Activated T-cell treated with anti-CD3 and anti-CD28 coated beads for 48 hours (primary cell): ENCODE measurements around the gene AGPAT3.
A peak's percentile ranks its signal among the peaks of the same experiment; 100 is the strongest.
"Not testable (repeated sequence)": the region's sequence is repeated elsewhere in the genome, so short reads cannot be mapped to it uniquely, and the experiment has no call there.

Experiments used
- DNase-seq: peaks from one replicate; pipeline ENCODE4 v3.0.0-alpha.2; 2020; ENCODE audit warnings: low read depth

The AGPAT3 gene

DNA sequence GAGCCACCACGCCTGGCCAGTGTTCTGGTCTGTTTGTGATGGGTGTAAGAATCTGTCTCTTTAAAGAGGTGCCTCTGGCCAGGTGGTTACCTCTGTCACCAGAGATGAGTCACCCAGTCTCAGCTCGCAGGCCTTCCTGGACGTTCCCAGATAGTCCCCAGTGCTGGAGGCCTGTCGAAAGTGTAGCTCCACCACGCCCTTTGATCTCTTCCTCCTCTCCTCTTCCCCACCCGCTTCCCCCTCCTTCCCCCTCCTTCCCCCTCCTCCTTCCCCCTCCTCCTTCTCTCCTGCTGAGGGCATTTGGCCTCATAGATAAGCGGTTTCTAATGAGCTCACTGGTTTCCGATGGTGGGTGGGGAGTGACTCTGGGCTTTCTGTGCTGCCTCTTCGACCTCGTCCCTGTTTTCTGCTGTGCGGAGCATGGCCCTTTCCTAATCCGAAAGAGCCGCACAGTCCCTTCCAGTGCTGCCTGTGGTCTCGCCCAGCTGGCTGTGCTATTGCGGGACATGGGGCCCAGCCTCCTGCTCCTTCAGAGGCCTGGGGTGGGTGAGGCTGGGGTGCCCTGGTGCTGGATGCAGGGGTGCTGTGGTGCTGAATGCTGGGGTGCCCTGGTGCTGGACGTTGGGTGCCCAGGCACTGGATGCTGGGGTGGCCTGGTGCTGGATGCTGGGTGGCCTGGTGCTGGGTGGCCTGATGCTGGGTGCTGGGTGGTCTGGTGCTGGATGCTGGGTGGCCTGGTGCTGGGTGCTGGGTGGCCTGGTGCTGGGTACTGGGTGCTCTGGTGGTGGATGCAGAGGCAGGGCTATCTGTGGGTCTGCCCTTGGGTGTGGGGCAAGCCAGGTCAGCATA is 19.2 kb downstream of the AGPAT3 start:
- DNase-seq: no peak

DNA sequence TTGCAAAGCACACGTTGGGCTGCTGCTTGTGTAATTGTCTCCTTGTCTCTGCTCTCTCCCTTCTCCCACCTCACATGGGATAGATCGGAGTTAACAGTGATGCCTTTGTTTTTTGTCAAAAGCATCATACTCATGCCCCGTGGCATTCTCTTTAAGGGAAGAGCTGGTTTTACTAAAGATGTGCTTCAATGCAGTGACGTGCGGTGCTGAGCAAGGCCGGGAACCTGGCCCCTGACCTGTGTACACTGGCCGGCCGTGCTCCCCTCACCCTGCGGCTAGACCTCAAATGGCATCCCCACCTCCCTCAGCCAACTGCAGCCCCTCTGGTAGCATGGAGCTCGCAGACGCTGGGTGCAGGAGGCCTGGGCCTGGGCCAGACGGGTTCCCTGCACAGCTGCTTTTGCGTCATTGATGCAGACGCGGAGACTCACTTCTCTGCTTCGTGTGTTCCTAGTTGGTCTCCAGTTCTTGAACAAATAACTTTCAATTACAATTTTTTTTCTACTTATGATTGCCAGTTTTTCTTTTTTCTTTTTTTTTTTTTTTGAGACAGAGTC is 19.9 kb downstream of the AGPAT3 start:
- DNase-seq: no peak

GRCh38 chr21:43885721-43886120 is 20.7 kb downstream of the AGPAT3 start:
- no peak for DNase-seq

DNA sequence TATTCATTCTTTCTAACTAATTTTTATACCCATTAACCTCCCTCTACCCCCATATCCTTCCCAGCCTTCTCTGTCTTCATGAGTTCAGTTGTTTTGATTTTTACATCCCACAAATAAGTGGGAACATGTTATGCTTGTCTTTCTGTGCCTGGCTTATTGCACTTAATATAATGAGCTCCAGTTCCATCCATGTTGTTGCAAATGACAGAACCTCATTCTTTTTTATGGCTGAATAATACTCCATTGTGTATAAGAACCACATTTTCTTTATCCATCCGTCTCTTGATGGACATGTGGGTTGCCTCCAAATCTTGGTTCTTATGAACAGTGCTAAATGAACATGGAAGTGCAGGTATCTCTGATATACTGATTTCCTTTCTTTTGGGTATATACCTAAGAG is 21.5 kb downstream of the AGPAT3 start:
- no peak for DNase-seq

- DNase-seq: no peak
These were observed 24.0 kb downstream of the AGPAT3 start for GRCh38 chr21:43889069-43889468.

- no peak for DNase-seq
These were observed 25.0 kb downstream of the AGPAT3 start for GRCh38 chr21:43890042-43890441.

DNA sequence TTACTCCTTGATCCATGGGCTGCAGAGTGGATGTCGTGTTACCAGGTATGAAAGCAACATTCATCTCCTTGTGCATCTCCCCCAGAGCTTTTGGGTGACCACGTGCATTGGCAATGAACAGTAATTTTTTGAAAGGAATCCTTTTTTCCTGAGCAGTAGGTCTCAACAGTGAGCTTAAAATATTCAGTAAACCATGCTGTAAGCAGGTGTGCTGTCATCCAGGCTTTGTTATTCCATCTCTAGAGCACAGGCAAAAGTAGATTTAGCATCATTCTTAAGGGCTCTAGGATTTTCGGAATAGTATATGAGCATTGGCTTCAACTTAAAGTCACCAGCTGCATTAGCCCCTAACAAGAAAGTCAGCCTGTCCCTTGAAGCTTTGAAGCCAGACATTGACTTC is 27.3 kb downstream of the AGPAT3 start:
- DNase-seq: no peak

DNA sequence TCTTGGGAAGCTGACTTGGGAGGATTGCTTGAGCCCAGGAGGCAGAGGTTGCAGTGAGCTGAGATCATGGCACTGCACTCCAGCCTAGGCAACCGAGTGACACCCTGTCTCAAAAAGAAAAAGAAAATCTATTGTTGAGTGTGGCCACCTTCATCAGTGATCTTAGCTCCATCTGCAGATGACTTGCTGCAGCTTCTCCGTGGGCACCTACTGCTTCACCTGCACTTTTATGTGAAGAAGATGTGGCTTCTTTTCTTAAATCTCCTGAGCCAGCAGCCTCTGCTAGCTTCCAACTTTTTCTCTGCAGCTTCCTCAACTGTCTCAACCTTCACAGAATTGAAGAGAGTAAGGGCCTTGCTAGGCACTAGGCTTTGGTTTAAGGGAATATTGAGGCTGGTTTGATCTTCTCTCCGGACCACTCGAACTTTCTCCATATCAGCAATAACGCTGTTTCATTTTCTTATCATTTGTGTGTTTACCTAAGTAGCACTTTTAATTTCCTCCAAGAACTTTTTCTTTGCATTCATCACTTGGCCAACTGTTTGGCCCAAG is 28.0 kb downstream of the AGPAT3 start:
- DNase-seq: no peak

DNA sequence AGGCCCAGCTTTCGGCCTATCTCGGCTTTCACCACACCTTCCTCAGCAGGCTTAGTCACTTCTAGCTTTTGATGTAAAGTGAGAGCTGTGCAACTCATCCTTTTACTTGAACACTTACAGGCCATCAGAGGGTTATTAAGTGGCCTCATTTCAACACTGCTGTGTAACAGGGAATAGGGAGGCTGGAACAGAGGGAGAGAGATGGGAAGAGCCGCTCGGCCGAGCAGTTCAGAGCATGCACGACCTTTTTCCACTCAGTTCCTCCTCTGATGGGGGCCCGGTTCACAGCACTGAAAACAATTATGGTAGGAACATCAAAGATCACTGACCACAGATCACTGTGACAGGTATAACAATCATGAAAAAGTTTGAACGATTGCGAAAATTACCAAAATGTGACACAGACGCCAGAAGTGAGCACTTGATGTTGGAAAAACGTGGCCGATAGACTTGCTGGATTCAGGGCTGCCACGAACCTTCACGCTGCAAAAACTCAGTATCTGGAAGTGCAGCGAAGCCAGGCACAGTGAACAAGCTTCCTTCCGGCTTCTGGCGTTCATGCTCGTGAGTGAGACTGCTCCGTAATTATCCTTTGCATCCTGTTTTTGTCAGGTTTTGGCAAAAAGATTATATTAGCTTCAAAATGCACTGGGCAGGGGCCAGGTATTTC is 28.6 kb downstream of the AGPAT3 start:
- DNase-seq: peak; percentile 38

DNA sequence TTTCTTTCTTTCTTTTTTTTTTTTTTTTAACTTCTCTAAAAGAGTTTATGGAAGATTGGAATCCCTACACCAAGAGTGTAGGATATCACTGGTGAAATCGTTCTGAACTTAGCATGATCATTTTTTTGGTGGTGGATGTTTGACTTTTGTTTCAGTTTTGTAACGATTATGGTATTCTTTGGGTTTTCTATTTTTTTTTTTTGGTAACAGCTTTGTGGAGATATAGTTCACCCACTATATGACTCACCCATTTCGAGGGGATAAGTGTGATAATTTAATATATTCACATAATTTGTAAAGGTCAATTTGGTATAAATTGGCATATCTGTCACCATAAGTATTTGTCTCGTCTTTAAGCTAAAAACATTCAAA is 29.2 kb downstream of the AGPAT3 start:
- no peak for DNase-seq

DNA sequence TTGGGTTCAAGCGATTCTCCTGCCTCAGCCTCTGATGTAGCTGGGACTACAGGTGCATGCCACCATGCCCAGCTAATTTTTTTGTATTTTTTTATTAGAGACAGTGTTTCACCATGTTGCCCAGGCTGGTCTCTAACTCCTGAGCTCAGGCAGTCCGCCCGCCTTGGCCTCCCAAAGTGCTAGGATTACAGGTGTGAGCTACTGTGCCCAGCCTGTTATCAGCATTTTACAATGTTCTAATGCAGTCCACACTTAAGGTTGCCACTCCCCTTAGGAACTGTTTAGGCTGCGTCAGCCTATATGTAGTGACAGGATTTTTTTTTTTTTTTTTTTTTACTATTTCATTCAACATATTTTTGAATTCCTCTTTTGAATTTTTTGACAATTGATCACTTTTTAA is 30.2 kb downstream of the AGPAT3 start:
- no peak for DNase-seq

DNA sequence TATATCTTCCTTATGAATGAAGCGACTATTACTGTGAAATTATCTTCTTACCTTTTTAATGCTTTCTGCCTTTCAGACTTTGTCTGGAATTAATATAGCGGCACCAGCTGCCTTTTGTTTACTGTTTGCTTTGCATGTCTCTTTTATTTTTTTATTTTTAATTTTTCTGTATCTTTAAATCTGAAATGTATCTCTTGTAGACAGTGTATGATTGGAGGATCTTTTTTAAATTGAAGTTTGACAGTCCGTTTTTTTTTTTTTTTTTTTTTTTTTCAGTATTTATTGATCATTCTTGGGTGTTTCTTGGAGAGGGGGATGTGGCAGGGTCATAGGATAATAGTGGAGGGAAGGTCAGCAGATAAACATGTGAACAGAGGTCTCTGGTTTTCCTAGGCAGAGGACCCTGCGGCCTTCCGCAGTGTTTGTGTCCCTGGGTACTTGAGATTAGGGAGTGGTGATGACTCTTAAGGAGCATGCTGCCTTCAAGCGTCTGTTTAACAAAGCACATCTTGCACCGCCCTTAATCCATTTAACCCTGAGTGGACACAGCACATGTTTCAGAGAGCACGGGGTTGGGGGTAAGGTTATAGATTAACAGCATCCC is 31.8 kb downstream of the AGPAT3 start:
- DNase-seq: not testable (repeated sequence)

DNA sequence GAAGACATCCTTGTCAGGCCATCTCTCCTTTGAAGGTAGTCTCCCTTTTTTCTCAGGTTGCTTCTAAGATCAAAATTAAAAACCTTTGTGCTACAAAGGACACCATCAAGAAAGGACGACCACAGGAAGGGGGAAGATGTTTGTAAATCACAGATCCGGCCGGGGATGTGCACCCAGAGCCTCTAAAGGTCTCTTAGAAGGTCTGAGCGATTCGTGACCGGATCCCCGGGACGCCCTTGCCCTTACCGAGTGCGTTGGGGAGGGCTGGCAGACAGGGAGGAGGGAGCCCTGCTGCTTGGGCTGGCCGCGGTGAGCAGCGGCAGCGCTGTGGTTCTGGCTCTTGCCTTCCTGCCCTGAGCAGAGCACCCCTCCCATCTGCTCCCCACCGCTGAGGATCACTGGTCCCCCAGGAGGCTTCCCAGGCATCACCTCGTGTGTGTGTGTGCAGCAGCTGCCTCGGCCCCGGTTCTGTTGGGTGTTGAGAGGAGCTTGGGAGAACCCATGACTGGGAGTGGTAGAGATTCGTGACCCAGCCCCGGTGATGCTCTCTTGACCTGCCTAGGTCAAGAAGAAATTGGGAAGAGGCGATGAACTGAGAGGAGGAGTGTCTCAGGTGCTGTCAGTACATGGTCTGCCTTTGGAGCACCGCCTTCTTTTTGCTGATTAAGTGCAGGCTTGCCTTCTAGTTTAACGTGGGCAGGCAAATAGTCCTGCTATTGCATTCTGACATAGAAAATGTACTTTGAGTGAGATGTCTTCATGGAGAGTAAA is 34.5 kb downstream of the AGPAT3 start:
- DNase-seq: no peak

DNA sequence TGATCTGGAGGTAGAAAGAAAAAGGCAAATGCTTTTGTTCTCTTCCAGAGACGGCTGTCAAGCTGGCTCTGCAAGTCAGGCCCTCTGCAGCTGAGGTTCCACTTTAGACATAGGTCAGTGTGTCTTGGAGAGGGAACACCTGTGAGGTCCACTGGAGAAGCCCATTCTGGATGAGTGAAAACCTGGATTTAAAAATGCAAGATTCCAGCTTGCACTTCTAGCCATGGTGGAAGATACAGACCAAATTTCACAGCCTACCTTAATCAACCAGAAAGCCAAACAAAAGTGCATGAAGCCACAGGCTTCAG is 35.0 kb downstream of the AGPAT3 start:
- no peak for DNase-seq

DNA sequence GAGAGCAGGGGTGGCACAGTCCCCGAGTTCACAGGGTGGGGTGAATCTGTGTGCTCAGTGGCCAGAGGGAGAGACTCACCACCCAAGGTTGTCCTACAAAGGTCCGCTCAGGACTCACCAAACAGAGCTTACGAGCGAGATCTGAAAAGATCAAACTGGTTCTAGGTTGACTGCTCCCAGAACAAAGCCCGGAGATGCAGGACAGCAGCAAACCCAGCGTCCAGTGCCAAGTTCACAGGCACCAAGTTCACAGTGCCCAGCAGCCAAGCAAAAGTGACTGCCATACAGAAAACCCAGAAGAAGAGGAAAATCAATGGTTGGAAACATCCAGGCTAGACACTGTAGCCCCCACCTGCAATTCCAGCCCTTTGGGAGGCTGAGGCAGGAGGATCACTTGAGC is 35.7 kb downstream of the AGPAT3 start:
- no peak for DNase-seq

GRCh38 chr21:43902441-43902840 is 37.4 kb downstream of the AGPAT3 start:
- no peak for DNase-seq

GRCh38 chr21:43903451-43904091 is 38.5 kb downstream of the AGPAT3 start:
- no peak for DNase-seq

- DNase-seq: no peak
These were observed 39.3 kb downstream of the AGPAT3 start for GRCh38 chr21:43904331-43904781.

- no peak for DNase-seq
These were observed 40.9 kb downstream of the AGPAT3 start for GRCh38 chr21:43905726-43906455.

DNA sequence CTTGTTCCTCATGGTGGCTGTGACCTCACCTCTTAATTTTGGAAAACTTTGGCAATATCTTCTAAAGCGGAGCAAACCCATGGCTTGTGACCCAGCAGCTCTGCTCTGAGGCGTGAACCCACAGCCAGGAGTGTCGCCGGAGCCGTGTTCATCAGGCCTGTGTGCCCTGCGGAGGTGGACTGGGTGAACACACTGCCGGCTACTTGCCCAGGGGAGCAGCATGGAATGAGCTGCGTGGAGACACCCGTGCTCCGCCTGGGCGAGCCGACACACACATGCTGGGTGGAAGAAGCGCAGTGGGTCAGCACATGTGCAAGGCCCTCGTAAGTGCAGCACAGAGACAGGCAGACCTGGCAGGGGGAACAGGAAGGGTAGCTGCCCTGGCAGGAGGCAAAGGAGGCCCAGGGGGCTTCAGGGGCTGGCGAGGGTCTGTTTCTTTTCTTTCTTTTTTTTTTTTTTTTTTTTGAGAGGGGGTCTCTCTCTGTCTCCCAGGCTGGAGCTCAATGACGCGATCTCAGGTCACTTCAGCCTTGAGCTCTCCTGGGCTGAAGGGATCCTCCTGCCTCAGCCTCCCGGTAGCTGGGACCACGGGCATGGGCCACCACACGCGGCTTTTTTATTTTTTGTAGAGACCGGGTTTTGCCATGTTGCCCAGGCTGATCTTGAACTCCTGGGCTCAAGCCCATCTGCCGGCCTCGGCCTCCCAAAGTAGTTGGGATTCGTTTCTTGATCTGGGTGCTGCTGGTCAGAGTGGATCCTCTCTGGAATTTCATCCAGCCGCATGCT is 41.8 kb downstream of the AGPAT3 start:
- no peak for DNase-seq
